HepG2 (cell line): Measurements from ENCODE around the gene STC2. TPM values are rescaled to one million over a fixed set of nuclear protein-coding genes. Genes with fewer than 3 reads are reported as not detected.
A peak's percentile ranks its signal among the peaks of the same experiment; 100 is the strongest.

ENCODE experiments used
- EED ChIP-seq: sonication (generic); formaldehyde crosslinking; IDR thresholded peaks from 2 replicates; pipeline ENCODE4 v1.5.0; 2020; ENCODE audit warnings: mild to moderate bottlenecking, missing genetic modification reagents
- MIXL1 ChIP-seq: IDR thresholded peaks from 2 replicates; pipeline ENCODE4 v1.6.1; 2016
- MLX ChIP-seq: IDR thresholded peaks from 2 replicates; pipeline ENCODE4 v1.6.1; 2016
- MYPOP ChIP-seq: sonication (generic); formaldehyde crosslinking; IDR thresholded peaks from 2 replicates; pipeline ENCODE4 v1.8.1; 2023; ENCODE audit warnings: mild to moderate bottlenecking, moderate library complexity, missing genetic modification reagents
- NCOA5 ChIP-seq: sonication (generic); formaldehyde crosslinking; IDR thresholded peaks from 2 replicates; pipeline ENCODE4 v1.4.0; 2020; ENCODE audit warnings: missing genetic modification reagents
- NFKBIZ ChIP-seq: IDR thresholded peaks from 2 replicates; pipeline ENCODE4 v1.6.1; 2018; ENCODE audit warnings: missing genetic modification reagents, missing compliant biosample characterization
- NKX3-1 ChIP-seq: sonication (generic); formaldehyde crosslinking; IDR thresholded peaks from 2 replicates; pipeline ENCODE4 v1.5.0; 2020; ENCODE audit warnings: missing genetic modification reagents
- PATZ1 ChIP-seq: sonication (generic); formaldehyde crosslinking; IDR thresholded peaks from 2 replicates; pipeline ENCODE4 v1.4.0; 2020; ENCODE audit warnings: missing genetic modification reagents
- SMARCC2 ChIP-seq: fragments of 450-650 bp; IDR thresholded peaks from 2 replicates; pipeline ENCODE4 v1.6.1; 2017; ENCODE audit warnings: antibody characterized with exemption, mild to moderate bottlenecking
- TCF12 ChIP-seq, 2 experiments: fragments of 450-650 bp in 1 of 2; sonication (generic) in 1 of 2; formaldehyde crosslinking in 1 of 2; IDR thresholded peaks; 2 replicates each; pipeline versions ENCODE4 v1.6.1 to v1.8.0; 2017 to 2022; ENCODE audit warnings: antibody characterized with exemption in 1 of 2, mild to moderate bottlenecking in 1 of 2, missing genetic modification reagents in 1 of 2, moderate library complexity in 1 of 2
- TFDP1 ChIP-seq: IDR thresholded peaks from 2 replicates; pipeline ENCODE4 v1.6.1; 2016; ENCODE audit warnings: missing compliant biosample characterization, missing genetic modification reagents, borderline replicate concordance
- THYN1 ChIP-seq: sonication (generic); formaldehyde crosslinking; IDR thresholded peaks from 2 replicates; pipeline ENCODE4 v1.8.1; 2023; ENCODE audit warnings: low read depth, mild to moderate bottlenecking, moderate library complexity, missing genetic modification reagents, borderline replicate concordance
- TOE1 ChIP-seq: sonication (generic); formaldehyde crosslinking; IDR thresholded peaks from 2 replicates; pipeline ENCODE4 v1.4.0; 2020; ENCODE audit warnings: mild to moderate bottlenecking, missing genetic modification reagents
- U2AF1 ChIP-seq: fragments of 200-400 bp; formaldehyde crosslinking; optimal IDR thresholded peaks from 2 replicates; pipeline ENCODE3; 2017; ENCODE audit warnings: mild to moderate bottlenecking, low read depth, low read length
- ZBTB7B ChIP-seq: sonication (generic); formaldehyde crosslinking; IDR thresholded peaks from 2 replicates; pipeline ENCODE4 v1.4.0; 2020; ENCODE audit warnings: missing genetic modification reagents
- ZFX ChIP-seq: sonication (generic); formaldehyde crosslinking; IDR thresholded peaks from 2 replicates; pipeline ENCODE4 v1.4.0; 2020; ENCODE audit warnings: mild to moderate bottlenecking, low read depth, missing genetic modification reagents, moderate library complexity
- ZNF333 ChIP-seq: sonication (generic); formaldehyde crosslinking; IDR thresholded peaks from 2 replicates; pipeline ENCODE4 v1.4.0; 2020; ENCODE audit warnings: mild to moderate bottlenecking, missing genetic modification reagents, borderline replicate concordance
- ZNF367 ChIP-seq: sonication (generic); formaldehyde crosslinking; IDR thresholded peaks from 2 replicates; pipeline ENCODE4 v1.4.0; 2020; ENCODE audit warnings: missing genetic modification reagents, borderline replicate concordance
- ZNF460 ChIP-seq: sonication (generic); formaldehyde crosslinking; IDR thresholded peaks from 2 replicates; pipeline ENCODE4 v1.5.1; 2020; ENCODE audit warnings: missing genetic modification reagents, mild to moderate bottlenecking, borderline replicate concordance
- ZNF510 ChIP-seq: sonication (generic); formaldehyde crosslinking; IDR thresholded peaks from 2 replicates; pipeline ENCODE4 v1.4.0; 2020; ENCODE audit warnings: low read depth, mild to moderate bottlenecking, missing genetic modification reagents
- ZNF547 ChIP-seq: sonication (generic); formaldehyde crosslinking; IDR thresholded peaks from 2 replicates; pipeline ENCODE4 v1.5.1; 2020; ENCODE audit warnings: mild to moderate bottlenecking, missing genetic modification reagents
- ZNF564 ChIP-seq: sonication (generic); formaldehyde crosslinking; IDR thresholded peaks from 2 replicates; pipeline ENCODE4 v1.8.1; 2023; ENCODE audit warnings: mild to moderate bottlenecking, missing genetic modification reagents
- ZNF7 ChIP-seq: IDR thresholded peaks from 2 replicates; pipeline ENCODE4 v1.6.1; 2016; ENCODE audit warnings: missing biosample characterization, missing genetic modification reagents
- ZNF703 ChIP-seq: sonication (generic); formaldehyde crosslinking; IDR thresholded peaks from 2 replicates; pipeline ENCODE4 v1.5.1; 2020; ENCODE audit warnings: missing genetic modification reagents, mild to moderate bottlenecking, moderate library complexity, borderline replicate concordance
- polyA plus RNA-seq, 8 experiments: library from polyadenylated mRNA; depleted of rRNA in 3 of 8; stranded (reverse) in 7 of 8; unstranded in 1 of 8; fragments of >200 nt; fragmentation: Illumina TruSeq in 4 of 8; extraction: Trizol in 4 of 8; gene quantifications; 2 replicates each; pipeline versions ENCODE4 v1.2.1 to v1.2.3, GENCODE V29; 2011 to 2016; ENCODE audit warnings: low read depth in 4 of 8, missing spikeins in 1 of 8, mixed read lengths in 1 of 8; ENCODE audit not compliant: insufficient read depth in 1 of 8
- total RNA-seq, 5 experiments: library from RNA; depleted of rRNA; stranded (reverse); fragments of >200 nt; fragmentation: Illumina TruSeq; extraction: Trizol; gene quantifications; 2 replicates each; pipeline ENCODE4 v1.2.3, GENCODE V29; 2016; ENCODE audit warnings: low read depth in 1 of 5
- TF ChIP-seq, protein P1 (sequence below): sonication (generic); formaldehyde crosslinking; IDR thresholded peaks from 2 replicates; pipeline ENCODE4 v1.9.0; 2022; ENCODE audit warnings: missing genetic modification reagents, mild to moderate bottlenecking, borderline replicate concordance
- TF ChIP-seq, protein P2 (sequence below): sonication (generic); formaldehyde crosslinking; IDR thresholded peaks from 2 replicates; pipeline ENCODE4 v1.4.0; 2020; ENCODE audit warnings: mild to moderate bottlenecking, missing genetic modification reagents

STC2 gene
- total and polyA plus RNA-seq, 2 of the 13 experiments (the other 11 are each of a cell fraction or from before 2014, with no cell fraction given): 27.1 to 69.2 TPM

- TF ChIP-seq ZBTB7B (CRISPR knock-in tag) (no peak), NKX3-1 (CRISPR knock-in tag) (no peak), ZNF7 (no peak), U2AF1 (no peak), ZNF367 (CRISPR knock-in tag) (no peak), NFKBIZ (no peak), PATZ1 (no peak), ZNF564 (CRISPR knock-in tag) (no peak), ZNF510 (no peak), ZNF703 (CRISPR knock-in tag) (no peak), ZFX (CRISPR knock-in tag) (no peak; the same call in none of the 2 replicates), EED (CRISPR knock-in tag) (no peak), ZNF547 (CRISPR knock-in tag) (peak; percentile 56; the same call in 1 of the 2 replicates), THYN1 (CRISPR knock-in tag) (no peak), TCF12 (IDR thresholded peaks at IDR 0.05) (no peak), TCF12 (CRISPR knock-in tag; IDR thresholded peaks at IDR 0.05) (0 out of 2 replicates have a peak, but pooled peaks have one; percentile 52), TFDP1 (CRISPR knock-in tag) (no peak), NCOA5 (CRISPR knock-in tag) (no peak), MLX (no peak), SMARCC2 (no peak), TOE1 (no peak), ZNF460 (no peak), MIXL1 (no peak), ZNF333 (CRISPR knock-in tag) (no peak), MYPOP (CRISPR knock-in tag) (0 out of 2 replicates have a peak, but pooled peaks have one; percentile 11)
- TF ChIP-seq, protein P1, sequence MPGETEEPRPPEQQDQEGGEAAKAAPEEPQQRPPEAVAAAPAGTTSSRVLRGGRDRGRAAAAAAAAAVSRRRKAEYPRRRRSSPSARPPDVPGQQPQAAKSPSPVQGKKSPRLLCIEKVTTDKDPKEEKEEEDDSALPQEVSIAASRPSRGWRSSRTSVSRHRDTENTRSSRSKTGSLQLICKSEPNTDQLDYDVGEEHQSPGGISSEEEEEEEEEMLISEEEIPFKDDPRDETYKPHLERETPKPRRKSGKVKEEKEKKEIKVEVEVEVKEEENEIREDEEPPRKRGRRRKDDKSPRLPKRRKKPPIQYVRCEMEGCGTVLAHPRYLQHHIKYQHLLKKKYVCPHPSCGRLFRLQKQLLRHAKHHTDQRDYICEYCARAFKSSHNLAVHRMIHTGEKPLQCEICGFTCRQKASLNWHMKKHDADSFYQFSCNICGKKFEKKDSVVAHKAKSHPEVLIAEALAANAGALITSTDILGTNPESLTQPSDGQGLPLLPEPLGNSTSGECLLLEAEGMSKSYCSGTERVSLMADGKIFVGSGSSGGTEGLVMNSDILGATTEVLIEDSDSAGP: no peak
- TF ChIP-seq, protein P2, sequence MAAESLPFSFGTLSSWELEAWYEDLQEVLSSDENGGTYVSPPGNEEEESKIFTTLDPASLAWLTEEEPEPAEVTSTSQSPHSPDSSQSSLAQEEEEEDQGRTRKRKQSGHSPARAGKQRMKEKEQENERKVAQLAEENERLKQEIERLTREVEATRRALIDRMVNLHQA: no peak
These were observed 28.4 kb downstream of the STC2 start (continued) for GRCh38 chr5:173299820-173300219.
